ENCODE results near the gene CACUL1. TPM values are rescaled to one million over a fixed set of nuclear protein-coding genes. Genes with fewer than 3 reads are reported as not detected.

Gene CACUL1
- 10.6 to 13.7 TPM (median 10.8 TPM) in 5 replicates for total RNA-seq (2022; extraction: Qiagen RNA extraction; ENCODE audit: low read depth)

GRCh38 chr10:118754556-118755423, at the start of gene CACUL1:
Gene CACUL1, minus strand, starts transcription at chr10:118754970. Its CDS starts 208 bp downstream, at chr10:118754762.

Other genes starting within 250 kb of the CACUL1 start
- not detected in 5 replicates for gene PRLHR, start 159.3 kb downstream of the CACUL1 start, total RNA-seq (2022; extraction: Qiagen RNA extraction; ENCODE audit: low read depth)

Data from A549 treated with CpdA at 1 μM for 4 hours (cell line).